Vagina (tissue), 2 donors: ENCODE data around the gene HOXD13.

ENCODE experiments used
- POLR2A ChIP-seq, 2 donors: fragments of 450-650 bp; IDR thresholded peaks; one replicate each; pipeline ENCODE4 v1.6.1; 2017; ENCODE audit warnings: antibody characterized with exemption in 2 of 2, mild to moderate bottlenecking in 2 of 2, moderate library complexity in 2 of 2
- POLR2AphosphoS5 ChIP-seq, 2 donors: sonication (generic); formaldehyde crosslinking; IDR thresholded peaks; one replicate each; pipeline ENCODE4 v1.9.0; 2017; ENCODE audit warnings: antibody characterized with exemption in 2 of 2, mild to moderate bottlenecking in 2 of 2, low read depth in 1 of 2; ENCODE audit not compliant: insufficient read depth in 1 of 2
- TF ChIP-seq, protein P1 (sequence below), 3 experiments: fragments of 450-650 bp in 2 of 3; fragments of 200-600 bp in 1 of 3; sonication (generic) in 1 of 3; IDR thresholded peaks; one replicate each; pipeline ENCODE4 v1.5.1; 2017 to 2019; ENCODE audit warnings: antibody characterized with exemption in 3 of 3, mild to moderate bottlenecking in 2 of 3, moderate library complexity in 2 of 3

DNA sequence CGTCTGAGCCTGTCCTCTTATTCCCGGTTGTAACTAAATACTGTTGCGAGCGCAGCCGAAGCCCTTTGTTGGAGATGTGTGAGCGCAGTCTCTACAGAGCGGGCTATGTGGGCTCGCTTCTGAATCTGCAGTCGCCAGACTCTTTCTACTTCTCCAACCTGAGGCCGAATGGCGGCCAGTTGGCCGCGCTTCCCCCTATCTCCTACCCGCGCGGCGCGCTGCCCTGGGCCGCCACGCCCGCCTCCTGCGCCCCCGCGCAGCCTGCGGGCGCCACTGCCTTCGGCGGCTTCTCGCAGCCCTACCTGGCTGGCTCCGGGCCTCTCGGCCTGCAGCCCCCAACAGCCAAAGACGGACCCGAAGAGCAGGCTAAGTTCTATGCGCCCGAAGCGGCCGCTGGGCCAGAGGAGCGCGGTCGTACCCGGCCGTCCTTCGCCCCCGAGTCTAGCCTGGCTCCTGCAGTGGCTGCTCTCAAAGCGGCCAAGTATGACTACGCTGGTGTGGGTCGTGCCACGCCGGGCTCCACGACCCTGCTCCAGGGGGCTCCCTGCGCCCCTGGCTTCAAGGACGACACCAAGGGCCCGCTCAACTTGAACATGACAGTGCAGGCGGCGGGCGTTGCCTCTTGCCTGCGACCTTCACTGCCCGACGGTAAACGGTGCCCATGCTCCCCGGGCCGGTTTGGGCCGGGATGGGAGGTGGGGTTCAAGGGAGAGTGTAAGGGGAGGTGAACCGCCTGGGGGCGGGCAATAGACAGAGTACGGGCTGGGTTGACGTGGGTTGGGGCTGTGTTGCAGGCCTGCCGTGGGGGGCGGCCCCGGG is 7.4 kb downstream of the HOXD13 start, which contains the start of gene HOXD12:
- TF ChIP-seq, protein P1, sequence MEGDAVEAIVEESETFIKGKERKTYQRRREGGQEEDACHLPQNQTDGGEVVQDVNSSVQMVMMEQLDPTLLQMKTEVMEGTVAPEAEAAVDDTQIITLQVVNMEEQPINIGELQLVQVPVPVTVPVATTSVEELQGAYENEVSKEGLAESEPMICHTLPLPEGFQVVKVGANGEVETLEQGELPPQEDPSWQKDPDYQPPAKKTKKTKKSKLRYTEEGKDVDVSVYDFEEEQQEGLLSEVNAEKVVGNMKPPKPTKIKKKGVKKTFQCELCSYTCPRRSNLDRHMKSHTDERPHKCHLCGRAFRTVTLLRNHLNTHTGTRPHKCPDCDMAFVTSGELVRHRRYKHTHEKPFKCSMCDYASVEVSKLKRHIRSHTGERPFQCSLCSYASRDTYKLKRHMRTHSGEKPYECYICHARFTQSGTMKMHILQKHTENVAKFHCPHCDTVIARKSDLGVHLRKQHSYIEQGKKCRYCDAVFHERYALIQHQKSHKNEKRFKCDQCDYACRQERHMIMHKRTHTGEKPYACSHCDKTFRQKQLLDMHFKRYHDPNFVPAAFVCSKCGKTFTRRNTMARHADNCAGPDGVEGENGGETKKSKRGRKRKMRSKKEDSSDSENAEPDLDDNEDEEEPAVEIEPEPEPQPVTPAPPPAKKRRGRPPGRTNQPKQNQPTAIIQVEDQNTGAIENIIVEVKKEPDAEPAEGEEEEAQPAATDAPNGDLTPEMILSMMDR (IDR thresholded peaks at IDR 0.05): no peak
- TF ChIP-seq POLR2A (IDR thresholded peaks at IDR 0.05) (no peak), POLR2AphosphoS5 (IDR thresholded peaks at IDR 0.05; ENCODE audit: insufficient read depth in 1 of 2, low read depth in 1 of 2) (peak in 1 of 2 donors; percentile 71)
